ENCODE results near the gene USP27X.
A peak's percentile ranks its signal among the peaks of the same experiment; 100 is the strongest.

USP27X gene

GRCh38 chrX:49884290-49884862 is 5.1 kb downstream of the USP27X start:
- DNase-seq (ENCODE audit: low spot score): peak; percentile 46

GRCh38 chrX:49892542-49892941 is 13.3 kb downstream of the USP27X start:
- no peak for DNase-seq (ENCODE audit: low spot score)

- DNase-seq (ENCODE audit: low spot score): no peak
These were observed 17.7 kb downstream of the USP27X start for GRCh38 chrX:49896951-49897350.

- no peak for DNase-seq (ENCODE audit: low spot score)
These were observed 21.8 kb downstream of the USP27X start for GRCh38 chrX:49901048-49901447.

- DNase-seq (ENCODE audit: low spot score): no peak
These were observed 31.1 kb downstream of the USP27X start for GRCh38 chrX:49910344-49910743.

GRCh38 chrX:49912086-49912485 is 32.8 kb downstream of the USP27X start:
- no peak for DNase-seq (ENCODE audit: low spot score)

- no peak for DNase-seq (ENCODE audit: low spot score)
These were observed 33.6 kb downstream of the USP27X start for GRCh38 chrX:49912861-49913260.

GRCh38 chrX:49915361-49916222 is 36.3 kb downstream of the USP27X start:
- peak; percentile 56 for DNase-seq (ENCODE audit: low spot score)

- peak; percentile 44 for DNase-seq (ENCODE audit: low spot score)
These were observed 40.3 kb downstream of the USP27X start for GRCh38 chrX:49919617-49920016.

- DNase-seq (ENCODE audit: low spot score): no peak
These were observed 41.8 kb downstream of the USP27X start for GRCh38 chrX:49921109-49921508.

GRCh38 chrX:49922291-49923241 is 43.3 kb downstream of the USP27X start, which contains the start of gene CLCN5:
Gene CLCN5, plus strand, starts transcription at chrX:49922596. Its CDS starts 2,703 bp downstream, at chrX:49925299.
- DNase-seq (ENCODE audit: low spot score): peak; percentile 88

GRCh38 chrX:49925176-49925575 is 45.9 kb downstream of the USP27X start:
- DNase-seq (ENCODE audit: low spot score): no peak

- DNase-seq (ENCODE audit: low spot score): no peak
These were observed 50.8 kb downstream of the USP27X start for GRCh38 chrX:49930039-49930438.
